K562 (cell line): ENCODE data around the gene REC8. TPM values are rescaled to one million over a fixed set of nuclear protein-coding genes. Genes with fewer than 3 reads are reported as not detected.

Experiments
- ARNT ChIP-seq, 2 experiments: fragments of 450-650 bp; IDR thresholded peaks; 2 replicates each; pipeline ENCODE4 v1.6.1; 2016; ENCODE audit warnings: mild to moderate bottlenecking in 1 of 2
- BCL6 ChIP-seq: fragments of 250-450 bp; sonication (Bioruptor Pico); IDR thresholded peaks from 2 replicates; pipeline ENCODE4 v1.4.0; 2020
- CBX8 ChIP-seq: fragments of 200-600 bp; sonication (generic); IDR thresholded peaks from 2 replicates; pipeline ENCODE4 v1.6.1; 2012; ENCODE audit warnings: borderline replicate concordance, mixed run types, low read depth, mild to moderate bottlenecking, moderate library complexity, mixed read lengths, low read length, control low read depth, inconsistent platforms; ENCODE audit not compliant: poor library complexity, severe bottlenecking; ENCODE audit errors: extremely low read depth
- CSDE1 ChIP-seq, 2 experiments: fragments of 450-650 bp; IDR thresholded peaks; 2 replicates each; pipeline ENCODE4 v1.6.1; 2016; ENCODE audit warnings: mild to moderate bottlenecking in 1 of 2
- DACH1 ChIP-seq: fragments of 450-650 bp; IDR thresholded peaks from 2 replicates; pipeline ENCODE4 v1.6.1; 2018; ENCODE audit not compliant: partially characterized antibody
- ELF1 ChIP-seq: fragments of 200-800 bp; sonication (Bioruptor generic); IDR thresholded peaks from 2 replicates; pipeline ENCODE4 v1.6.1; 2016; ENCODE audit warnings: missing genetic modification characterization, missing compliant biosample characterization
- EP300 ChIP-seq: IDR thresholded peaks from 2 replicates; pipeline ENCODE4 v1.6.1; 2012; ENCODE audit warnings: low read length, improper control_type of control experiment
- HDGF ChIP-seq: fragments of 450-650 bp; IDR thresholded peaks from 2 replicates; pipeline ENCODE4 v1.6.1; 2016
- JUND ChIP-seq, 2 experiments: IDR thresholded peaks; 2 replicates in 1 of 2; 3 replicates in 1 of 2; pipeline ENCODE4 v1.6.1; 2011; ENCODE audit warnings: borderline replicate concordance in 2 of 2, low read depth in 2 of 2, low read length in 2 of 2, improper control_type of control experiment in 1 of 2, missing biosample characterization in 1 of 2, missing genetic modification characterization in 1 of 2, missing genetic modification reagents in 1 of 2
- KLF1 ChIP-seq: fragments of 450-650 bp; IDR thresholded peaks from 2 replicates; pipeline ENCODE4 v1.6.1; 2016; ENCODE audit warnings: missing genetic modification characterization, missing compliant biosample characterization
- PHF20 ChIP-seq: fragments of 450-650 bp; IDR thresholded peaks from 2 replicates; pipeline ENCODE4 v1.6.1; 2018; ENCODE audit not compliant: partially characterized antibody
- PHF21A ChIP-seq: fragments of 450-650 bp; IDR thresholded peaks from 2 replicates; pipeline ENCODE4 v1.6.1; 2017; ENCODE audit warnings: low read depth, borderline replicate concordance
- TAF9B ChIP-seq: fragments of 450-650 bp; IDR thresholded peaks from 2 replicates; pipeline ENCODE4 v1.6.1; 2018; ENCODE audit warnings: mild to moderate bottlenecking; ENCODE audit not compliant: partially characterized antibody
- ZFP30 ChIP-seq: fragments of 250-450 bp; sonication (Bioruptor Pico); IDR thresholded peaks from 2 replicates; pipeline ENCODE4 v1.8.0; 2022; ENCODE audit warnings: moderate library complexity, mild to moderate bottlenecking, inconsistent platforms, borderline replicate concordance
- ZNF133 ChIP-seq: fragments of 250-450 bp; sonication (Bioruptor Pico); IDR thresholded peaks from 2 replicates; pipeline ENCODE4 v1.4.0; 2020; ENCODE audit warnings: mild to moderate bottlenecking
- ZNF263 ChIP-seq: sonication (generic); formaldehyde crosslinking; IDR thresholded peaks from 2 replicates; pipeline ENCODE4 v1.8.0; 2022; ENCODE audit warnings: mild to moderate bottlenecking, missing genetic modification reagents, borderline replicate concordance
- ZNF444 ChIP-seq: fragments of 250-450 bp; sonication (Bioruptor Pico); IDR thresholded peaks from 2 replicates; pipeline ENCODE4 v1.4.0; 2020; ENCODE audit warnings: mild to moderate bottlenecking, moderate library complexity
- polyA plus RNA-seq, 8 experiments: library from polyadenylated mRNA; depleted of rRNA in 4 of 8; stranded (reverse) in 5 of 8; unstranded in 3 of 8; fragments of >200 nt; fragmentation: Nextera tagmentation in 2 of 8; fragmentation: Illumina TruSeq in 1 of 8; extraction: Ambion mirVana in 2 of 8; extraction: Trizol in 1 of 8; gene quantifications; 2 replicates each; pipeline versions ENCODE4 v1.2.1 to v1.2.3, GENCODE V29; 2011 to 2014; ENCODE audit warnings: inconsistent platforms in 1 of 8, missing spikeins in 1 of 8
- total RNA-seq, 7 experiments: library from RNA; depleted of rRNA in 6 of 7; stranded (reverse); fragments of >200 nt in 6 of 7; fragmentation: Illumina TruSeq in 2 of 7; extraction: Trizol in 2 of 7; gene quantifications; 2 replicates each; pipeline versions ENCODE4 v1.2.1 to v1.2.3, GENCODE V29; 2011 to 2021; ENCODE audit warnings: low replicate concordance in 1 of 7
- TF ChIP-seq, protein P1 (sequence below), 2 experiments: fragments of 450-650 bp in 1 of 2; sonication (generic) in 1 of 2; formaldehyde crosslinking in 1 of 2; IDR thresholded peaks; 2 replicates each; pipeline versions ENCODE4 v1.7.1 to v1.9.0; 2016 to 2022; ENCODE audit warnings: inconsistent platforms in 1 of 2, mild to moderate bottlenecking in 1 of 2, missing genetic modification reagents in 1 of 2

REC8 gene
- total and polyA plus RNA-seq, 9 of the 15 experiments (the other 6 are each of a cell fraction or from before 2014, with no cell fraction given): 0.11 to 2.5 (median 0.85) TPM

DNA sequence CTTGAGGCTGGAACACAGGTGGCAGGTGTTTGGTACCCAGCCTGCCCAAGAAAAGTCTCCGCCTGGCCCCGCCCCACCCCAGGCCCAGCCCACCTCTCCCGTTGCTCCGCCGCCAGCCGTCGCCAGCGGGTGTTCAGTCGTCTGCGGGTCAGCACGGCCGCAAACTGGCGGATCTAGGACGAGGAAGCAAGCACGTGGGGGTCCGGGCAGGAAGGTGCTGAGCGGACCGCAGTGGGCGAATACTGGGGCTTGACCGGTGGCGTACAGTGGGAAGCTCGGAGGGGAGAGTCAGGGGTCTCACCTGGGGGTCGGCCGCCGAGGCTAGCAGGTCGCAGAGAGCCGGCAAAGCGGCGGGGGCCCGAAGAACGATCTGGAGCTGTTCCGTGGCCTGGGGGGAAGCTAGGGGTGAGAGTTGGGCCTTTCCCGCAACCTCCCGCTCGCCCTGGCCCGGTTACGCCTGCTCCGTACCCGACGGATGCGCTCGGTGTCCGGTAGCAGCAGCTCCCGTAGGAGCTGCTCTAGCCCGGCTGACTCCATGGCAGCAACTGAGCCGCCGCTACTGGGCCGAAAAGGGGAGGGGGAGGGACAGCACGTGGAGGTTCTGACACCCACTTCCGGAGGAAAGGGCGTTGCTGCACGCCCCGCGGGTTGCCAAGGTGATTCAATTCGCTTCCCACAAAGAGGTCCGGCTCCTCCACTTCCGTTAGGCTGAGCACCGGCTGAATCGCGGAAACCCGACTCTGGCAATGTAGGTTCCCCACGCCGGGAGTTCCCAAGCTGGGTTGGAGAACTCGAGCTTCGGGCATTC, 16.6 kb downstream of the REC8 start, which contains the start of gene IPO4 (continued):
- TF ChIP-seq, protein P1, sequence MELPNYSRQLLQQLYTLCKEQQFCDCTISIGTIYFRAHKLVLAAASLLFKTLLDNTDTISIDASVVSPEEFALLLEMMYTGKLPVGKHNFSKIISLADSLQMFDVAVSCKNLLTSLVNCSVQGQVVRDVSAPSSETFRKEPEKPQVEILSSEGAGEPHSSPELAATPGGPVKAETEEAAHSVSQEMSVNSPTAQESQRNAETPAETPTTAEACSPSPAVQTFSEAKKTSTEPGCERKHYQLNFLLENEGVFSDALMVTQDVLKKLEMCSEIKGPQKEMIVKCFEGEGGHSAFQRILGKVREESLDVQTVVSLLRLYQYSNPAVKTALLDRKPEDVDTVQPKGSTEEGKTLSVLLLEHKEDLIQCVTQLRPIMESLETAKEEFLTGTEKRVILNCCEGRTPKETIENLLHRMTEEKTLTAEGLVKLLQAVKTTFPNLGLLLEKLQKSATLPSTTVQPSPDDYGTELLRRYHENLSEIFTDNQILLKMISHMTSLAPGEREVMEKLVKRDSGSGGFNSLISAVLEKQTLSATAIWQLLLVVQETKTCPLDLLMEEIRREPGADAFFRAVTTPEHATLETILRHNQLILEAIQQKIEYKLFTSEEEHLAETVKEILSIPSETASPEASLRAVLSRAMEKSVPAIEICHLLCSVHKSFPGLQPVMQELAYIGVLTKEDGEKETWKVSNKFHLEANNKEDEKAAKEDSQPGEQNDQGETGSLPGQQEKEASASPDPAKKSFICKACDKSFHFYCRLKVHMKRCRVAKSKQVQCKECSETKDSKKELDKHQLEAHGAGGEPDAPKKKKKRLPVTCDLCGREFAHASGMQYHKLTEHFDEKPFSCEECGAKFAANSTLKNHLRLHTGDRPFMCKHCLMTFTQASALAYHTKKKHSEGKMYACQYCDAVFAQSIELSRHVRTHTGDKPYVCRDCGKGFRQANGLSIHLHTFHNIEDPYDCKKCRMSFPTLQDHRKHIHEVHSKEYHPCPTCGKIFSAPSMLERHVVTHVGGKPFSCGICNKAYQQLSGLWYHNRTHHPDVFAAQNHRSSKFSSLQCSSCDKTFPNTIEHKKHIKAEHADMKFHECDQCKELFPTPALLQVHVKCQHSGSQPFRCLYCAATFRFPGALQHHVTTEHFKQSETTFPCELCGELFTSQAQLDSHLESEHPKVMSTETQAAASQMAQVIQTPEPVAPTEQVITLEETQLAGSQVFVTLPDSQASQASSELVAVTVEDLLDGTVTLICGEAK (IDR thresholded peaks at IDR 0.05): peak; percentile 99
- TF ChIP-seq, protein P1 (CRISPR knock-in tag; IDR thresholded peaks at IDR 0.05): no peak
- no peak for TF ChIP-seq CBX8
- no peak for TF ChIP-seq ZFP30
- no peak for TF ChIP-seq HDGF
- TF ChIP-seq ELF1 (tag): peak; percentile 80
- TF ChIP-seq PHF20: peak; percentile 83
- TF ChIP-seq TAF9B: peak; percentile 45
- peak; percentile 80 for TF ChIP-seq JUND (IDR thresholded peaks at IDR 0.05; ENCODE audit: borderline replicate concordance, low read depth, low read length)
- no peak; the same call in 2 of the 3 replicates for TF ChIP-seq JUND (tag; IDR thresholded peaks at IDR 0.05; ENCODE audit: borderline replicate concordance, low read depth, low read length)
- peak in 1 of 2 experiments; percentile 63; a peak in 2 of 4 replicates for TF ChIP-seq ARNT (IDR thresholded peaks at IDR 0.05)
- no peak for TF ChIP-seq EP300
- peak; percentile 39; the same call in 1 of the 2 replicates for TF ChIP-seq ZNF263
- no peak for TF ChIP-seq PHF21A
- peak; percentile 97 for TF ChIP-seq KLF1 (tag)
- TF ChIP-seq ZNF133 (CRISPR knock-in tag): no peak
- peak in 1 of 2 experiments; percentile 80; a peak in 2 of 4 replicates for TF ChIP-seq CSDE1 (IDR thresholded peaks at IDR 0.05)
- TF ChIP-seq BCL6 (CRISPR knock-in tag): no peak
- peak; percentile 66 for TF ChIP-seq ZNF444 (CRISPR knock-in tag)
- no peak for TF ChIP-seq DACH1
